Measurements from ENCODE around the gene FCSK.
"Not testable (repeated sequence)": the region's sequence is repeated elsewhere in the genome, so short reads cannot be mapped to it uniquely, and the experiment has no call there.

Gene FCSK

DNA sequence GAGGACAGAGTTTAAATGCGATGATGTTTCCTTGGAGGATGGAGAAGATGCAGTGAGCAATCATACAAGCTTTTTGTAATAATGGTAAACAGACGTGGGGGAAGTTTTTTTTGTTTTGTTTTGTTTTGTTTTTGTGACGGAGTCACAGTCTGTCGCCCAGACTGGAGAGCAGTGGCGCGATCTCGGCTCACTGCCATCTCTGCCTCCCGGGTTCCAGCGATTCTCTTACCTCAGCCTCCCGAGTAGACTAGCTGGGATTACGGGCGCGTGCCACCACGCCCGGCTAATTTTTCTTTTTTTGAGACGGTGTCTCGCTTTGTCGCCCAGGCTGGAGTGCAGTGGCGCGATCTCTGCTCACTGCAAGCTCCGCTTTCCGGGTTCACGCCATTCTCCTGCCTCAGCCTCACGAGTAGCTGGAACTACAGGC lies 70.0 kb downstream of the FCSK start:
- not testable (repeated sequence) for DNase-seq (ENCODE audit: low read depth)

DNA sequence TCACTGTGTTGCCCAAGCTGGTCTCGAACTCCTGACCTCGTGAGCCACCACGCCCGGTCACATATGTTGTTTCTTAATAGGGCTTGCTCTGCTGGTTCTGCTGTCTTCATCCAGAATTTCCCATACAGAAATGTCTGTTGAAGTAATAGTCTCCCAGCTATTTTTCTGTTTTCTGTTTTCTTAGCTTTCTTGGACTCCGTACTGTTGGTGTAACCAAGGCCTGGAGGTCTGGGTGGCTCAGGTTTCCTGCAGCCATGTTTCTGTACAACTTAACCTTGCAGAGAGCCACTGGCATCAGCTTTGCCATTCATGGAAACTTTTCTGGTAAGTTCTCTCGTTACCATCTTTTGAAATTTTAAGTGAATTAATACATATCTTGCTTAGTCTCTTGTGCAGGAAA lies 72.0 kb downstream of the FCSK start:
- no peak for DNase-seq (ENCODE audit: low read depth)

DNA sequence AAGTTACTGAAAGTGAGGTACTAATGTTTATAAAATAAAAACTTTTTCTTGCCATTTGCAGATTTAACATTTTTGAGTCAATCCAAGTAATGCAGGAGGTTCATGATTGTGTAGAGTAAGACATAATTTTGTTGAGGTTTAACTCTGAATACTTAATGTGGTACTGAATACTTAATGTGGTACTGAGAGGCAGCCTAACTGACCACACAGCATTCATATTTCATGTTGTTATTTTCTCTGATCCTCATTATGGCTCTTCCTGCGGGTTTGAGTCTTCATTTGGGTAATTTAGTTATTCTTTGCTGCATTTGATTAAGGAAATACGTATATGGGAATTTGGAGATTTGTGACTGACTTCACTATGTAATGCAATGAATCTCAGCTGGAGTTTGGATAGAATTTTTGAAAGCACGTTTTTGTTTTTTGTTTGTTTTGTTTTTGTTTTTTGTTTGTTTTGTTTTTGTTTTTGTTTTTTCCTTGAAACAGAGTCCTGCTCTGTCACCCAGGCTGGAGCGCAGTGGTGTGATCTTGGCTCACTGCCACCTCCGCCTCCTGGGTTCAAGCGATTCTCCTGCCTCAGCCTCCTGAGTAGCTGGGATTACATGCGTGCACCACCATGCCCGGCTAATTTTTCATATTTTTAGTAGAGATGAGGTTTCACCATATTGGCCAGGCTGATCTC lies 73.1 kb downstream of the FCSK start:
- DNase-seq (ENCODE audit: low read depth), result no peak

DNA sequence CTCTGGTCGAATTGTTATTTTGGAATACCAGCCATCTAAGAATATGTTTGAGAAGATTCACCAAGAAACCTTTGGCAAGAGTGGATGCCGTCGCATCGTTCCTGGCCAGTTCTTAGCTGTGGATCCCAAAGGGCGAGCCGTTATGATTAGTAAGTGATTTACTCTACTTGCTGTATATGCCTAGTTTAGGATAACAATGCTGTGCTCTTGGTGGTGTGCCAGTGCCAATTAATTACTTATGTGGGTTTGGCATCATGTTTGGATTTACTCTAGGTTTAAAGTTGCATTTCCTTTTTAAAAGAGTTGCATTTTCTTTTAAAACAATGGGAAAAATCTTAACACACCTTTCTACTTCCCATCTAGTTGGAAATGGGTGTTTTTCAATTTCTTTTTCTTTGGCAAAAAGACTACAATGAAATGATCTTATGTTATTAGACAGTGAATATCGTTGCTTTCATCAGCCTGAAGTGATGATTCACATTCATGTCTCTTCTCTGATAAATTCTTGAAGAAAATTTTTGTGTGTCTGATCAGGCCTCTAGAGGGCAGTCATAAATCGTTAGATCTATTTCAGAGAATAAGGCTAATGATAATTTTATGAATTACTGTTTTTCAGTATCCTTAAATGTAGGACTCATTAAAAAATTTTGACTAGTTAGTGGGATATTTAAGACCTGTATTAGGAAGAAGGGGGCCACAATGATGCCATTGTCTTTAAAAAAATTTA lies 74.8 kb downstream of the FCSK start:
- DNase-seq (ENCODE audit: low read depth), result peak; percentile 88

Data from ELR (cell line).